GM12865 (cell line): Measurements from ENCODE around the gene MRPL9.

ENCODE experiments used
- DNase-seq: peaks from one replicate; pipeline ENCODE4 v3.0.0; 2010; ENCODE audit warnings: low read depth
- H3K4me3 ChIP-seq: 2 replicates; pipeline ENCODE4 v1.5.1; 2011; ENCODE audit warnings: mild to moderate bottlenecking, low read depth, low read length, control low read depth
- TF ChIP-seq, protein P1 (sequence below): IDR thresholded peaks from 2 replicates; pipeline ENCODE4 v1.5.1; 2011; ENCODE audit warnings: low read length, control low read depth, low read depth, inconsistent platforms; ENCODE audit not compliant: insufficient read depth; ENCODE audit errors: missing control alignments

The MRPL9 gene

DNA sequence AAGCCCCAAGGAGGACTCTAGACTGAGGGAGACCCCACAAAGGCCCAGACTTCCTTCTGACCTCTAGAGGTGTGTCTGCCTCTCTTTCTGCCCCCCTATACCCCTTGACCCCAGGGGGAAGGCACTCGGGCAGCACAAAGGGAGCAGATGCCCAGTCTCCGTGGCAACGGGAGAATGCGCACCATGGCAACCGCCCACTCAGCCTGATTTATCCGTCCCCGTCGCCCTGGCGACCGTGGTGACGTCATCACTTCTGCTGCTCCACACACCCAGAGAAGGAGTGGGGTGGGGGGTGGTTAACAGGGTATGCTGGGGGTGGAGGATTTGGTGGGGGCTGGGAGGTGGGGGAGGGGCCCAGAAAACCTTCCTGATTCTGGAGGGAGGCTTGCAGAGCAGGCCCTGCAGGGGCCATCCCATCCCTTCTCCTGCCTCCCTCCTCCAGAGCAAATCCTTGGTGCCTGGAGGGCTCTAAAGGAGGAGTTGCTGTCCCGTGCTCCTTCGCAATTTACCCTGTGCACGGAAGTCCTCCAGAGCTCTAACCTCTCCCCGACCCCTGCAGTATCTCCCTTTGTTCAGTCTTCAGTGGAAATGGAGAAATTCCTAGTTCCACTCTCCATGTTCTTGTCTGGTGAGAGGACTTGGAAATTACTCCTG lies 53.0 kb downstream of the MRPL9 start:
- DNase-seq = peak; percentile 54
- no peak overlapping the region for H3K4me3 ChIP-seq
- TF ChIP-seq, protein P1, sequence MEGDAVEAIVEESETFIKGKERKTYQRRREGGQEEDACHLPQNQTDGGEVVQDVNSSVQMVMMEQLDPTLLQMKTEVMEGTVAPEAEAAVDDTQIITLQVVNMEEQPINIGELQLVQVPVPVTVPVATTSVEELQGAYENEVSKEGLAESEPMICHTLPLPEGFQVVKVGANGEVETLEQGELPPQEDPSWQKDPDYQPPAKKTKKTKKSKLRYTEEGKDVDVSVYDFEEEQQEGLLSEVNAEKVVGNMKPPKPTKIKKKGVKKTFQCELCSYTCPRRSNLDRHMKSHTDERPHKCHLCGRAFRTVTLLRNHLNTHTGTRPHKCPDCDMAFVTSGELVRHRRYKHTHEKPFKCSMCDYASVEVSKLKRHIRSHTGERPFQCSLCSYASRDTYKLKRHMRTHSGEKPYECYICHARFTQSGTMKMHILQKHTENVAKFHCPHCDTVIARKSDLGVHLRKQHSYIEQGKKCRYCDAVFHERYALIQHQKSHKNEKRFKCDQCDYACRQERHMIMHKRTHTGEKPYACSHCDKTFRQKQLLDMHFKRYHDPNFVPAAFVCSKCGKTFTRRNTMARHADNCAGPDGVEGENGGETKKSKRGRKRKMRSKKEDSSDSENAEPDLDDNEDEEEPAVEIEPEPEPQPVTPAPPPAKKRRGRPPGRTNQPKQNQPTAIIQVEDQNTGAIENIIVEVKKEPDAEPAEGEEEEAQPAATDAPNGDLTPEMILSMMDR = no peak
